ENCODE data around the gene RAI14. TPM values are rescaled to one million over a fixed set of nuclear protein-coding genes. Genes with fewer than 3 reads are reported as not detected.

Gene RAI14
- total and polyA plus RNA-seq, 2 donors (not counting 3 experiments of a cell fraction or from before 2014, with no cell fraction given) = 114 to 369 TPM

- no peaks in the 10 kb centered on the region for H4K20me1 ChIP-seq (replicated peaks; ENCODE audit: control insufficient read depth, extremely low read depth, insufficient read depth, low read length)
- H3K4me1 ChIP-seq (ENCODE audit: control insufficient read depth, extremely low read depth, insufficient read depth, low read length) = peaks cover 25% of the 10 kb centered on the region
- dilution Hi-C loops (cut with MboI; ENCODE audit: extremely low pct_ligation_motif_present, low sequenced_read_pairs) = no loop called here
- H3K27me3 ChIP-seq (ENCODE audit: control insufficient read depth in 2 of 2, insufficient read depth in 2 of 2, low read length in 2 of 2) = no peaks in the 10 kb centered on the region
- DNase-seq (ENCODE audit: low read depth, low spot score) (no peak), FAIRE-seq (peak; percentile 8)
- H3K4me3 ChIP-seq (replicated peaks in 1 of 3; ENCODE audit: insufficient read depth in 1 of 3, low read depth in 1 of 3, low read length in 3 of 3) = no peak overlapping the region
- no peak overlapping the region for H2AFZ ChIP-seq (ENCODE audit: low read depth, low read length)
- no peaks in the 10 kb centered on the region for H3K9me1 ChIP-seq (replicated peaks; ENCODE audit: control insufficient read depth, extremely low read depth, insufficient read depth, low read length)
- H3K4me2 ChIP-seq (ENCODE audit: insufficient read depth, low read length) = no peak overlapping the region
- peaks cover 89% of the 10 kb centered on the region for H3K79me2 ChIP-seq (ENCODE audit: control insufficient read depth, insufficient read depth, low read length)
- peaks cover 12 to 18% of the 10 kb centered on the region in 2 experiments for H3K36me3 ChIP-seq (ENCODE audit: control insufficient read depth in 2 of 2, extremely low read depth in 1 of 2, insufficient read depth in 2 of 2, low read length in 2 of 2)
- no peaks in the 10 kb centered on the region for H3K9me3 ChIP-seq (replicated peaks; ENCODE audit: control insufficient read depth, insufficient read depth, low read length)
- TF ChIP-seq FOS (IDR thresholded peaks at IDR 0.05; ENCODE audit: borderline replicate concordance, insufficient read depth, low read length) (no peak), GATA2 (IDR thresholded peaks at IDR 0.05; ENCODE audit: insufficient read depth, insufficient read length, low read depth, low read length) (no peak), MAX (IDR thresholded peaks at IDR 0.05; ENCODE audit: insufficient read depth, insufficient read length) (no peak), POLR2AphosphoS5 (IDR thresholded peaks at IDR 0.05; ENCODE audit: insufficient read depth, low read depth, low read length) (no peak), POLR2A (IDR thresholded peaks at IDR 0.05; ENCODE audit: low read depth, low read length) (no peak), JUN (IDR thresholded peaks at IDR 0.05; ENCODE audit: borderline replicate concordance, insufficient read depth, insufficient read length, low read depth) (no peak), EZH2 (IDR thresholded peaks at IDR 0.05; ENCODE audit: borderline replicate concordance, low read depth, low read length, severe bottlenecking) (no peak), MYC (IDR thresholded peaks at IDR 0.05; ENCODE audit: low read depth, low read length) (no peak)
- TF ChIP-seq, protein P1, sequence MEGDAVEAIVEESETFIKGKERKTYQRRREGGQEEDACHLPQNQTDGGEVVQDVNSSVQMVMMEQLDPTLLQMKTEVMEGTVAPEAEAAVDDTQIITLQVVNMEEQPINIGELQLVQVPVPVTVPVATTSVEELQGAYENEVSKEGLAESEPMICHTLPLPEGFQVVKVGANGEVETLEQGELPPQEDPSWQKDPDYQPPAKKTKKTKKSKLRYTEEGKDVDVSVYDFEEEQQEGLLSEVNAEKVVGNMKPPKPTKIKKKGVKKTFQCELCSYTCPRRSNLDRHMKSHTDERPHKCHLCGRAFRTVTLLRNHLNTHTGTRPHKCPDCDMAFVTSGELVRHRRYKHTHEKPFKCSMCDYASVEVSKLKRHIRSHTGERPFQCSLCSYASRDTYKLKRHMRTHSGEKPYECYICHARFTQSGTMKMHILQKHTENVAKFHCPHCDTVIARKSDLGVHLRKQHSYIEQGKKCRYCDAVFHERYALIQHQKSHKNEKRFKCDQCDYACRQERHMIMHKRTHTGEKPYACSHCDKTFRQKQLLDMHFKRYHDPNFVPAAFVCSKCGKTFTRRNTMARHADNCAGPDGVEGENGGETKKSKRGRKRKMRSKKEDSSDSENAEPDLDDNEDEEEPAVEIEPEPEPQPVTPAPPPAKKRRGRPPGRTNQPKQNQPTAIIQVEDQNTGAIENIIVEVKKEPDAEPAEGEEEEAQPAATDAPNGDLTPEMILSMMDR (IDR thresholded peaks at IDR 0.05; ENCODE audit: extremely low read depth in 1 of 2, insufficient read depth in 1 of 2, low read depth in 1 of 2, low read length in 2 of 2) = no peak
- no peak overlapping the region for H3K27ac ChIP-seq (ENCODE audit: insufficient read depth, low read depth, low read length)
- ChIA-PET POLR2A (no interaction called here), CTCF (no interaction called here)
- no peak overlapping the region for H3K9ac ChIP-seq (replicated peaks; ENCODE audit: extremely low read depth, insufficient read depth, low read length)
- intact Hi-C loops (cut with micrococcal nuclease) = no loop called here
- BruUV-seq (replicated peaks) = no TSS peak
Observed at GRCh38 chr5:34722183-34722582, 66.1 kb downstream of the RAI14 start.

All from endothelial cell of umbilical vein (primary cell).